ENCODE measurements around the gene TRPV5.

Gene TRPV5

DNA sequence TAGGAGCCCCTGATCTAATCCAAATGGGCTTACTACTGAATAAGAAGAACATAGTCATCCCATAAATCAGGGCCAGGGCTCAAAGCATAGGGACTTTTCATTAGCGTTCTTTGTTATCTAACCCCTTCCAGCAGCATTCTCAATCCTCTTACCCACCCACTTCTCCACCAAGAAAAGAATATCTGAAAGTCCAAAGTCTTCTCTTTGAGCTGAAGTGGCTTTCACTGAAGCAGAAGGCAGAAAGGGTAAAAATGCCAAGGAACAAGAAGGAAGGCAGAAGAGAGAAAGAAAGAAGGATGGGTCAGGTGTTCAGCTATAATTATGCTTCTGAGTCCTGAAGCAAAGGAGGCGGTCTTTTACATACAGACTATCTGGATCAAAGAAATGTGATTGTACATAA is 10.2 kb downstream of the TRPV5 start:
- 50% methylated on average over 2 of the region's 2 CpGs for WGBS
- H3K9ac ChIP-seq (ENCODE audit: low read depth, low read length) = no peak overlapping the region
- no peaks in the 10 kb centered on the region for H3K4me1 ChIP-seq (ENCODE audit: insufficient read depth, low read length)
- H3K9me3 ChIP-seq (ENCODE audit: insufficient read depth, low read depth, low read length) = no peaks in the 10 kb centered on the region
- H3K4me3 ChIP-seq (ENCODE audit: low read length) = no peak overlapping the region
- no peak overlapping the region for H3K27ac ChIP-seq (ENCODE audit: low read depth, low read length)
- 0 out of 2 replicates have a peak, but pooled peaks cover 6% of the 10 kb centered on the region for H3K27me3 ChIP-seq (ENCODE audit: insufficient read depth, low read length)
- H3K36me3 ChIP-seq (ENCODE audit: insufficient read depth, low read length) = no peaks in the 10 kb centered on the region

DNA sequence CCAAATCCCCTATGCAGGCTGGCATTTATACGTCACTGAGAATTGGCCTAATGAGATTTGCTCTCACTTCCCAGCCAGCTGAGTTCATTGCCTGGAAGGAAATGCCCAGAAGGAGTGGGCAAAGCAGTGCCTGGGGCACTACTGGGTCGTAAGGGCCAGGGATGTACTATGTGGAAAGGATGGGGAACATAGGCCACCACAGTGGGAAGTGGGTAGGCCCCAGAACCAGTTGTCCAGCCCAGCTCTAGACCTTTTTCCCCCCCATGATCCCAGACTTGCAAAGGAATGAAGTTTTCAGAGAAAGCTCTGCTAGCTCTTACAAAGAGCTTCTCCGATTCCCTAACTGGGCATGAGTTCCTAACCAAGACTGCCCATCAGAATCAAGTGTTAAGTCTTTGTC is 13.9 kb downstream of the TRPV5 start:
- Histone ChIP-seq H3K27ac (ENCODE audit: low read depth, low read length) (no peak overlapping the region), H3K4me1 (ENCODE audit: insufficient read depth, low read length) (no peaks in the 10 kb centered on the region), H3K27me3 (ENCODE audit: insufficient read depth, low read length) (no peaks in the 10 kb centered on the region), H3K4me3 (ENCODE audit: low read length) (no peak overlapping the region), H3K36me3 (ENCODE audit: insufficient read depth, low read length) (no peaks in the 10 kb centered on the region), H3K9ac (ENCODE audit: low read depth, low read length) (no peak overlapping the region), H3K9me3 (ENCODE audit: insufficient read depth, low read depth, low read length) (no peaks in the 10 kb centered on the region)
- WGBS = 93% methylated on average over 3 of the region's 3 CpGs

DNA sequence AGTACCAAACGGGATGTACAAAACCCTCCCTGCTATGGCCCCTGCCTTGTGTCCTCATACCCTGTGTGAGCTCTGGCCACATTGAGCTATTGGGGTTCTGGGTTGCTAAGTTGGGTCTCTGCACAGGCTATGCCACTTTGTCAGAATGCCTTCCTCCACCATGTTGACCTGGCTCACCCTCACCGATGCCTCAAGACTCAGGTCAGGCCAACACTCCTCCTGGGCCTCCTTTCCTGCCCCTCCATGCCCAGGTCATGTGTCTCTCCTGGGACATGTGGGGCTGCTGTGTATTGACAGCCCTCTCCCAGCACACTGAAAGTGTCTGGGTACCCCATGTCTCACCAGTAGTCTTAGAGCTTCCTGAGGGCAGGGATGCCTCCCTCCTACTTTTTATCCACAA is 14.6 kb downstream of the TRPV5 start:
- no peaks in the 10 kb centered on the region for H3K27me3 ChIP-seq (ENCODE audit: insufficient read depth, low read length)
- no peak overlapping the region for H3K4me3 ChIP-seq (ENCODE audit: low read length)
- H3K36me3 ChIP-seq (ENCODE audit: insufficient read depth, low read length) = no peaks in the 10 kb centered on the region
- H3K9me3 ChIP-seq (ENCODE audit: insufficient read depth, low read depth, low read length) = no peaks in the 10 kb centered on the region
- no peak overlapping the region for H3K27ac ChIP-seq (ENCODE audit: low read depth, low read length)
- WGBS = 99% methylated on average over 2 of the region's 2 CpGs
- H3K9ac ChIP-seq (ENCODE audit: low read depth, low read length) = no peak overlapping the region
- H3K4me1 ChIP-seq (ENCODE audit: insufficient read depth, low read length) = no peaks in the 10 kb centered on the region

DNA sequence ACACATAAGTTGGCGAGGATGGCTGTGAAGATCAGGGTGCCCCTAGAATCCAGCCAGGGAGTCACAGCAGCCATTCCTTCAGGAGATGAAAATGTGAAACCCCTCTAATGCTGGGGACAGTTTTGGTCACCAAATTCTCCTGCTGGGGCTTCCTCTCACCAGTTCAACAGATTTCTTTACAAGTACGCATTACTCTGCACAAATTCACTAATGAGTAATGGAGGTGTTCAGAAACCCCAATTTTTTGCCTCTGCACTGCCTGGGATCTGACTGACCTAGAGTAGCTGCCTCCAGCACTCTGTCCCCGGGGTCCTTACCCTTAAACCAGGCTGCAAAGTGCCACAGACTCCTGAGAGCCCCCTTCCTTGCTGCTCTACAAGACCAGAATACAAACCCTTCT is 16.1 kb downstream of the TRPV5 start:
- Histone ChIP-seq H3K4me3 (ENCODE audit: low read length) (no peak overlapping the region), H3K27me3 (ENCODE audit: insufficient read depth, low read length) (no peaks in the 10 kb centered on the region), H3K9me3 (ENCODE audit: insufficient read depth, low read depth, low read length) (no peaks in the 10 kb centered on the region), H3K4me1 (ENCODE audit: insufficient read depth, low read length) (no peaks in the 10 kb centered on the region), H3K9ac (ENCODE audit: low read depth, low read length) (no peak overlapping the region), H3K36me3 (ENCODE audit: insufficient read depth, low read length) (no peaks in the 10 kb centered on the region), H3K27ac (ENCODE audit: low read depth, low read length) (no peak overlapping the region)
- 91% methylated on average over 3 of the region's 3 CpGs for WGBS

DNA sequence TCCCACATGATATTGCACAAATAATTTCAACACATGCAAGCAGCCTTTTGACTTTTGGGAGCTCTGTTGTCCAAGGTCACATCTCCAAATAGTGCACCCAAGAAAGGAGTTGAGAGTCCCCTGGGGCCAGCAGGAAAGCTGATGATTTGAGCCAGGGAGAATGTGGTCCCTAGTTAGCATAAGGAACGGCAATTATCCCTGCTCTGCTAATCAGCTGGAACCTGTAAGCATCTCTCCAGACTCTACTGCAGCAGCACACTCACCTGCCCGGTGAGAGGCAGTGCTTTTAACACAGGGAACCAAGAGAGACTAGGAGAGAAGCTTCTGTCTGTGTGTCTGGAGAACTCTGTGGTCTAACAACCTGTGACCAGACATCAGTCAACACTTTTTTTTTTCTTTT is 17.0 kb downstream of the TRPV5 start:
- Histone ChIP-seq H3K4me1 (ENCODE audit: insufficient read depth, low read length) (no peaks in the 10 kb centered on the region; the same call in 1 of the 2 replicates), H3K9ac (ENCODE audit: low read depth, low read length) (no peak overlapping the region), H3K9me3 (ENCODE audit: insufficient read depth, low read depth, low read length) (no peaks in the 10 kb centered on the region), H3K27ac (ENCODE audit: low read depth, low read length) (no peak overlapping the region), H3K27me3 (ENCODE audit: insufficient read depth, low read length) (no peaks in the 10 kb centered on the region), H3K36me3 (ENCODE audit: insufficient read depth, low read length) (no peaks in the 10 kb centered on the region), H3K4me3 (ENCODE audit: low read length) (no peak overlapping the region)
- 65% methylated on average over 2 of the region's 2 CpGs for WGBS

DNA sequence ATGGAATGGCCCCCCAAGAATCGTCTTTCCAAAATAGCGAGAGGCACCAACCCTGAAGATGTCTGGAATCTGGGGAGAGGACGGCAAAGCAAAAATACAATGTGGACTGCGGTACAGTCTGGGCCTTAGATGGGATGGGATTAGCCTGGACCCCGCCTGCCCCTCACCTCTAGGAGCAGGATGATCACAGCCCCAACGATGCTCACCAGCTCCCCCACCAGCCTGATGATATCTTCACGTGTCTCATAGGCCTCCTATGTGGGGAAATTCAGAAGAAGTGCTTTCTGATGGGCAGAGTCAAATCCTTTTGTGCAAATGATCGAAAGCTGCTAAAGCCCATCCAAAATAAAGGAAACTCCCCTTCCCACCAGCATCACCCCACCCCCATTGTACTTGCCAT is 18.2 kb downstream of the TRPV5 start:
- WGBS = 89% methylated on average over 8 of the region's 8 CpGs
- no peak overlapping the region for H3K27ac ChIP-seq (ENCODE audit: low read depth, low read length)

DNA sequence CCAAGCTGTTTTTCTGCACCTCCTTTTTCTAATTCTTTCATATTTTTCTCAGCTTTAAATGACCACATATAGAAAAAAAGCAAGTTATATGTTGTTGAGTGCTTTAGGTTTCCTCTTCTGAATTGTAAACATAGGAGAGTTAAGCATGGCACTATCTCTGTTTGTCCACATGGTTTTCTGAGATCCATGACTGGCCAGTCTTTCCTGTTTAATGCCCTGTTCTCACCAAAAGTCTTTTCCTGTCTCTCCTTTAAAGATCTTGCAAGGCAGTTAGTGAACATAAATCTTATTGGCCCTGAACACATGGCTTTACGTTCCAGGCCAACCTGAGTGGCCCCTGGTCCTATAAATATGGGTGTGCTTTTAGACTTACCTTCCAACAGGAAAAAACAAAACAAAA is 19.4 kb downstream of the TRPV5 start:
- H3K36me3 ChIP-seq (ENCODE audit: insufficient read depth, low read length) = no peaks in the 10 kb centered on the region
- no peak overlapping the region for H3K4me3 ChIP-seq (ENCODE audit: low read length)
- H3K4me1 ChIP-seq (ENCODE audit: insufficient read depth, low read length) = no peaks in the 10 kb centered on the region; the same call in 1 of the 2 replicates
- no peaks in the 10 kb centered on the region for H3K9me3 ChIP-seq (ENCODE audit: insufficient read depth, low read depth, low read length)
- no peak overlapping the region for H3K27ac ChIP-seq (ENCODE audit: low read depth, low read length)
- WGBS = no CpG with 5 or more reads among the region's 1 CpG
- H3K27me3 ChIP-seq (ENCODE audit: insufficient read depth, low read length) = no peaks in the 10 kb centered on the region
- H3K9ac ChIP-seq (ENCODE audit: low read depth, low read length) = no peak overlapping the region

More for the DNA sequence above, 18.2 kb downstream of the TRPV5 start:
- no peaks in the 10 kb centered on the region for H3K9me3 ChIP-seq (ENCODE audit: insufficient read depth, low read depth, low read length)
- no peak overlapping the region for H3K4me3 ChIP-seq (ENCODE audit: low read length)
- H3K9ac ChIP-seq (ENCODE audit: low read depth, low read length) = no peak overlapping the region
- H3K4me1 ChIP-seq (ENCODE audit: insufficient read depth, low read length) = no peaks in the 10 kb centered on the region; the same call in 1 of the 2 replicates
- no peaks in the 10 kb centered on the region for H3K27me3 ChIP-seq (ENCODE audit: insufficient read depth, low read length)
- H3K36me3 ChIP-seq (ENCODE audit: insufficient read depth, low read length) = no peaks in the 10 kb centered on the region

DNA sequence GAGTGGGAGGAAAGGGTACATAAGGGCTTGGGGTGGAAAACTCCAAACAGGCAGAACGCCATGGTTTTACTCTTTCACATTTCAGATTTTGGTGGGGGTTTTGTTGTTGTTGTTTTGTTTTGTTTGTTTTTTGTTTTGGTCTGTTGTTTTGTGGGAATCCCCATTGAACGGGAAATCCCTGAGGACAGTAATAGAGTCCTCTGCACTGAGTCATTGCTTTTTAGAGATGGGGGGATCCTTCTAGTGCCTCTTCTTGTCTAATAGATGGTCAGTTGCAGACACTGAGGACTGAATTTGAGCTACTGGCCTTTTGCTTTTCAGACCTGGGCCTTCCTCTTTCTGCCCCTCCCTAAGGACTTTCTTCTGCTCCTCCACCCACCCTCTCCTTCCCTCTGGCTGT is 20.0 kb downstream of the TRPV5 start:
- no peaks in the 10 kb centered on the region; the same call in 1 of the 2 replicates for H3K4me1 ChIP-seq (ENCODE audit: insufficient read depth, low read length)
- H3K36me3 ChIP-seq (ENCODE audit: insufficient read depth, low read length) = no peaks in the 10 kb centered on the region
- no peak overlapping the region for H3K9ac ChIP-seq (ENCODE audit: low read depth, low read length)
- 88% methylated on average over 2 of the region's 2 CpGs for WGBS
- no peaks in the 10 kb centered on the region for H3K27me3 ChIP-seq (ENCODE audit: insufficient read depth, low read length)
- H3K9me3 ChIP-seq (ENCODE audit: insufficient read depth, low read depth, low read length) = no peaks in the 10 kb centered on the region
- H3K4me3 ChIP-seq (ENCODE audit: low read length) = no peak overlapping the region
- H3K27ac ChIP-seq (ENCODE audit: low read depth, low read length) = no peak overlapping the region

DNA sequence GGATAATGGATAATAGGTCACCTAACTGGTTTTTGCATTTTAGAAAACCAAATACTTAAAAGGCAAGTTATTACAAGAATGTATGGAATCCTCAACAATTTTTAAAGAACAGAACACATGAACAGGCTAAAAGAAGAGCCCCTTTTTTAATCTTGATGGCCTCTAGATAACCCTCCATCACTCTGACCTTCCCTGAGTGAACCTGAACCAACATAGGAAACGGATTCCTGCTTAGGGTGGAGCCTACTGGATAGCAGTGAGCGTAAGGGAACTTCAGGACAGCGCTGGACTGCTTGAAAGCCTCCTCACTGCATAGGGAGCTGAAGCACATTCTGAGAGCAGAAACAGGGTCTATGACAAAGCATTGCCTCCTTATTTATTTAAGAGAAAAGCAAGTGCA is 20.5 kb downstream of the TRPV5 start:
- Histone ChIP-seq H3K9me3 (ENCODE audit: insufficient read depth, low read depth, low read length) (no peaks in the 10 kb centered on the region), H3K4me1 (ENCODE audit: insufficient read depth, low read length) (no peaks in the 10 kb centered on the region; the same call in 1 of the 2 replicates), H3K27me3 (ENCODE audit: insufficient read depth, low read length) (no peaks in the 10 kb centered on the region), H3K4me3 (ENCODE audit: low read length) (no peak overlapping the region), H3K9ac (ENCODE audit: low read depth, low read length) (no peak overlapping the region), H3K36me3 (ENCODE audit: insufficient read depth, low read length) (no peaks in the 10 kb centered on the region), H3K27ac (ENCODE audit: low read depth, low read length) (no peak overlapping the region)
- 81% methylated on average over 3 of the region's 3 CpGs for WGBS

DNA sequence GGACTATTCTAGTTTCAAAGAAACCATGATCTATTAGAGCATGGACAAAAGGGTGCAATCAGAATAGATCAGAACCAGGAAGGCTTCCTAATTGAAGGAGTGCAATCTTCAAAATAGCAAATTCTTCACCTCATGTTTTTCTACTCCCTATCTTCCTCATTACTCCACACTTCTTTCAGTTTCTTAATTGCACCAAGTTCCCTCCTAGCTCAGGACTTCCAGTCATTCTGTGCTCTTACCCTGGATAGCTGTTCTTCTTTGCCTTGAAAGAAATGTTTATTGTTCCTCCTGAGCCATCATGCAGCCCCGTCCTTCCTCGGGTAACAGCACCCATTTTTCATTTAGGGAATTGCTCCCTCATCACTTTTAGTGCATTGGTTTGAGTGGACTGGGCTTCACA is 23.1 kb downstream of the TRPV5 start:
- Histone ChIP-seq H3K9me3 (ENCODE audit: insufficient read depth, low read depth, low read length) (peaks cover 15% of the 10 kb centered on the region; the same call in 1 of the 2 replicates), H3K27me3 (ENCODE audit: insufficient read depth, low read length) (no peaks in the 10 kb centered on the region), H3K4me1 (ENCODE audit: insufficient read depth, low read length) (no peaks in the 10 kb centered on the region; the same call in 1 of the 2 replicates), H3K27ac (ENCODE audit: low read depth, low read length) (no peak overlapping the region), H3K9ac (ENCODE audit: low read depth, low read length) (no peak overlapping the region), H3K36me3 (ENCODE audit: insufficient read depth, low read length) (no peaks in the 10 kb centered on the region), H3K4me3 (ENCODE audit: low read length) (no peak overlapping the region)
- 96% methylated on average over 2 of the region's 2 CpGs for WGBS

DNA sequence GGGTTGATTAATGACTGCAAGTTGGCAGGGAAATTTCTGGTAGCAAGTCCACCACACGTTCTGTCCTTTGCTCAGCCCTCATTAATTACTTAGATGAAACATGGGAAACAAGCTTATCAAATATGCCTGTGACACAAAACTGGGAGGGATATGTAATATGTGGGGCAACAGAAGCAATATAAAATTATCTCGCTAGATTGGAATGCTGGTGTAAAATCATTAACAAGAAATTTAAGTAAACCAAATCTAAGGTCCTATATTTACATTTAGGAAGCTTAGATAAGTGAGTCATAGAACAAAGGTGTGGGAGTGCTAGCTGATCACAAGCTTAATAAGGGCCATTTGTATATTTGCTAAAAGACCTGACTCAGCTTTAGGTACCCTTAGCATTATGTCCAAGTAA is 23.5 kb downstream of the TRPV5 start:
- no peak overlapping the region for H3K4me3 ChIP-seq (ENCODE audit: low read length)
- no peak overlapping the region for H3K9ac ChIP-seq (ENCODE audit: low read depth, low read length)
- no peak overlapping the region for H3K27ac ChIP-seq (ENCODE audit: low read depth, low read length)
- no peaks in the 10 kb centered on the region for H3K27me3 ChIP-seq (ENCODE audit: insufficient read depth, low read length)
- no peaks in the 10 kb centered on the region; the same call in 1 of the 2 replicates for H3K4me1 ChIP-seq (ENCODE audit: insufficient read depth, low read length)
- 83% methylated on average over 1 of the region's 2 CpGs for WGBS
- H3K36me3 ChIP-seq (ENCODE audit: insufficient read depth, low read length) = no peaks in the 10 kb centered on the region
- peaks cover 19% of the 10 kb centered on the region for H3K9me3 ChIP-seq (ENCODE audit: insufficient read depth, low read depth, low read length)
